GM12874 (cell line): ENCODE measurements around the gene TLK1.

ENCODE experiments used
- TF ChIP-seq, protein P1 (sequence below): IDR thresholded peaks from 2 replicates; pipeline ENCODE4 v1.5.1; 2011; ENCODE audit warnings: low read depth, mild to moderate bottlenecking, control low read depth, low read length, moderate library complexity; ENCODE audit not compliant: insufficient read depth

The TLK1 gene

DNA sequence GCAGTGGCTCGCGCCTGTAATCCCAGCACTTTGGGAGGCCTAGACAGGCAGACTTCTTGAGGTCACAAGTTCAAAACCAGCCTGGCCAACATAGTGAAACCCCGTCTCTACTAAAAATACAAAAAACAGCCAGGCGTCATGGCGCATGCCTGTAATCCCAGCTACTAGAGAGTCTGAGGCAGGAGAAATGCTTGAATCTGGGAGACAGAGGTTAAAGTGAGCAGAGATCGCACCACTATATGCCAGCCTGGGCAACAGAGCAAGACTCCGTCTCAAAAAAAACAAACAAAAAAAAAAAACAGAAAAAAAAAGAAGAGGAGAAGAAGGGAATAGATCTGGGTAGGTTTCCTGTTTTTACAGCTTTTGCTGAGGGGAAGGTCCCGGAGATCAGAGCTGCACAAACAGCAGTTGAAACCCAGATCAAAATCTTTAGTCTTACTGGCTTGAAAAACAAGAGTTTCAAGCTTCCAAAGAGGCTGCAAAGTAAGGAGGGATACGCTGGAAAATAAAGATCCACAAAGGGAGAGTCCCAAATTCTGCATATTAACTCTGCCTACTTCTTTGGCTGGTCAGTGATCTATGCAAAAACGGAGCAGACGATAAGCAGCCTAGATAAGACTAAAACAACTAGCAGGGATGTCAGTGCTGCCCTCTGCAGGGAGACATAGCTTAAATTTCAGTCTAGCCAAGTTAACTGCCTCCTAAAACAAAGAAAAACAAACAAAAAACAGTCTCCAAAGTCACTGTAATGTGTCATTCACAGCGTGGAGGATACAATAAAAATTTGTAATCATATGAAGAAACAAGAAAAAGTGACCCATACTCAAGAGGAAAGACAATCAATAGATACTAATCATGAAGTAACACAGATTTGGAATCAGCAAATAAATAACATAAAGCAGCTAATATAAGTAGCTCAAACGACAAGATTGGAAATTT is 74.1 kb downstream of the TLK1 start:
- TF ChIP-seq, protein P1, sequence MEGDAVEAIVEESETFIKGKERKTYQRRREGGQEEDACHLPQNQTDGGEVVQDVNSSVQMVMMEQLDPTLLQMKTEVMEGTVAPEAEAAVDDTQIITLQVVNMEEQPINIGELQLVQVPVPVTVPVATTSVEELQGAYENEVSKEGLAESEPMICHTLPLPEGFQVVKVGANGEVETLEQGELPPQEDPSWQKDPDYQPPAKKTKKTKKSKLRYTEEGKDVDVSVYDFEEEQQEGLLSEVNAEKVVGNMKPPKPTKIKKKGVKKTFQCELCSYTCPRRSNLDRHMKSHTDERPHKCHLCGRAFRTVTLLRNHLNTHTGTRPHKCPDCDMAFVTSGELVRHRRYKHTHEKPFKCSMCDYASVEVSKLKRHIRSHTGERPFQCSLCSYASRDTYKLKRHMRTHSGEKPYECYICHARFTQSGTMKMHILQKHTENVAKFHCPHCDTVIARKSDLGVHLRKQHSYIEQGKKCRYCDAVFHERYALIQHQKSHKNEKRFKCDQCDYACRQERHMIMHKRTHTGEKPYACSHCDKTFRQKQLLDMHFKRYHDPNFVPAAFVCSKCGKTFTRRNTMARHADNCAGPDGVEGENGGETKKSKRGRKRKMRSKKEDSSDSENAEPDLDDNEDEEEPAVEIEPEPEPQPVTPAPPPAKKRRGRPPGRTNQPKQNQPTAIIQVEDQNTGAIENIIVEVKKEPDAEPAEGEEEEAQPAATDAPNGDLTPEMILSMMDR = peak; percentile 65

DNA sequence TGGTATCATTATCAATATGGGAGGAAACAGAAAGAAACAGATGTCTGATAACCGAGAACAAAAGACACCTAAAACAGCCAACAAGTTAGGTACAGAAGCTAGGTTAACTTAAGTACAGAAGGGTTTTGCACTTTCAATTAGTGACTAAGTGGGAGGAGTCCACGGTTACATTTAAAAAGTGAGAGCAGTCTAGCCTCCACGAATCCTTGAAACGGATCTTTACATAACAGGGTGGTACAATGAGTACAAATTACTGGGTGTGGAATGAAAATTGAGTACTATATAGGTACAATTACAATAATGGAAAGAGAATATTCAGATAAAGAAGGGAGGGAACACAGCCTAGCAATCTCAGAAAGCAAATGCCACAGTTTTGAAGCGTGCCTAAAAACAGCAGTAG is 76.6 kb downstream of the TLK1 start:
- TF ChIP-seq, protein P1 = no peak

DNA sequence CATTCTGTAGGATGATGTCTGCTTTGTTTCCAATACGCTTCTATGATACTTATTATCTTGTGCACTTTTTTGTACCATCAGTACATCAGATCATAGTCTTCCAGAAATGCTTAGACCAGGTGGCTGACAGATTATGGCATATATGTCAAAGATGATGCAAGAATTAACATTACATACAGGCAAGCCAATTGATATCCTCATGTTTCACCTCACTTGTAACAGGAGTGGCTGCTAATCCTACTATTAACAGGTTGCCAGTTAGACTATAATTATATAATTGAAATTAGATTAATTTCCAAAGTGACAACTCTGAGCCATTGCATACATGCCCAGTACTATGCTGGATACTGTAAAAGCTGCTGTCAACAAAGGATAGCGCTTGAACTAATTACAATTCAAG is 77.2 kb downstream of the TLK1 start:
- TF ChIP-seq, protein P1 = no peak

DNA sequence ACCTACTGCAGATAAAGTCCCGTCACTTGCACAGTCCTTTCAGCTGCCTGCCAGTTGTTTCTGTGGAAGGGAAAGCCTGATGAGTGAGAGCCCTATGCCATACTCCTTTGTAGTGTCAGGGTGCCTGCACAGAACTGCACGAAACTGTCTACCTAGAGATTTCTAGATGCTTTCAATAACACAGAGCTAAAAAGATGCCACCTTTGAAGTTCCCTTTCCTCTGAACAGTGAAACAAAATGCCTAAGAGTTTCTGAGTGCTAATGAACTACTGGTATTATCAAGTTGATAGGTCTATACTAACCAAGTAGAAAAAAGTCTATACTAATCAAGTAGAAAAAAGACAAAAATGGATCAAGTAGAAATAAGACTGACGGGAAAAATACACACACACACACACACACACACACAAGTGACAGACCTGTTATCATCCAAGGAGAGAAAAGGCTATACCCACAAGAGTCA is 79.0 kb downstream of the TLK1 start:
- TF ChIP-seq, protein P1 = no peak

DNA sequence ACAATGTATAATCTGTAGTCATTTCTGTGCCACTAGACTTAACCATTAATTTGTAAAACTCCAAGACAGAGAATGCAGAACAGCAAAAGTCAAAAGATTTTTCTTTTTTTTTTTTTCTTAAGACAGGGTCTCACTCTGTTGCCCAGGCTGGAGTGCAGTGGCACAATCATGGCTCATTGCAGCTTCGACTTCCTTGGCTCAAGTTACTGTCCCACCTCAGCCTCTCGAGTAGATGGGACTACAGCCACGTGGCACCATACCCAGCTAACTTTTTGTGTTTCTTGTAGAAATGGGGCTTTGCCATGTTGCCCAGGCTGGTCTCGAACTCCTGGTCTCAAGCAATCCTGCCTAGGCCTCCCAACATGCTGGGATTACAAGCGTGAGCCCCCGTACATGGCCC is 80.1 kb downstream of the TLK1 start:
- TF ChIP-seq, protein P1 = no peak

DNA sequence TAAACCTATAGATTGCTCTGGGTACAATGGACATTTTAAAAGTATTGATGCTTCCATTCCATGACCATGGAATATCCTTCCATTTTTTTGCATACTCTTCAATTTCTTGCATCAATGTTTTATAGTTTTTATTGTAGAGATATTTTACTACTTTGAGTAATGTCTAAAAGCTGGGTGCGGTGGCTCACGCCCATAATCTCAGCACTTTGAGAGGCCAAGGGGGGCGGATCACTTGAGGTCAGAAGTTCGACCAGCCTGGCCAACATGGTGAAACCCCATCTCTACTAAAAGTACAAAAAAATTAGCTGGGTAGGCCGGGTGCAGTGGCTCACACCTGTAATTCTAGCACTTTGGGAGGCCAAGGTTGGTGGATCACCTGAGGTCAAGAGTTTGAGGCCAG is 88.5 kb downstream of the TLK1 start:
- TF ChIP-seq, protein P1 = no peak

DNA sequence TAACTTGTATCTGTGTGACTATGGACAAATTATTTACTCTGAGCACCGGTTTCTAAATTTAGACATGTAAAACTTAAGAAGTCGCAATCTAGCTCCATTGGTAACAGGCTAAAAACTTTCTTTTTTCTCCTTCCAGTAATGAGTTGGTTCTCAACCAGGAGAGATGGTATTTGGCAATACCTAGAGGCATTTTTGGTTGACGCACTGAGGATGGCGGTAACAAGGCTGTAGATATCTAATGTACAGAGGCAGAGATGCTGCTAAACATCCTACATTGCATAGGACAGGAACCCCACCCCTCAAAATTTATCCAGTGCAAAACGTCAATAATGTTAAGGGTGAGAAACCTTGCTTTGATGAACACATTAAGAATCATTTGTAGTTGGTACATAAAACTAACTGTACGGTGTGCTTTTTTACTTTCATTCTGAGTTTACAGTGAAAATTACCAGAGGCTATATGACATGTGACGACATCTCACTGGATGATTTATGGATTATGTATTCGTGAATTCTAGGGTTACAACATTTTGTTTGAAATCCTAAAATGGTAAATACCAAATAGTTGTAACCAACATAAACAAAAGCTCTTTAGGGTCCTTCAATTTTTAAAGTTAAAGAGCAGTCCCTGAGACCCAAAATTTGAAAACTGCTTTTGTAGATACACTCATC is 91.3 kb downstream of the TLK1 start:
- TF ChIP-seq, protein P1 = no peak
